Sigmoid colon (tissue), 4 donors: Measurements from ENCODE around the gene SNAI3.

Source experiments
- CTCF ChIP-seq, 4 experiments: fragments of 450-650 bp in 3 of 4; fragments of 200-600 bp in 1 of 4; IDR thresholded peaks; one replicate each; pipeline ENCODE4 v1.5.1; 2016 to 2019; ENCODE audit warnings: antibody characterized with exemption in 4 of 4, mild to moderate bottlenecking in 3 of 4, moderate library complexity in 2 of 4
- POLR2A ChIP-seq, 2 donors: fragments of 450-650 bp; IDR thresholded peaks; one replicate each; pipeline ENCODE4 v1.6.1; 2016; ENCODE audit warnings: antibody characterized with exemption in 2 of 2, mild to moderate bottlenecking in 2 of 2, moderate library complexity in 2 of 2
- POLR2AphosphoS5 ChIP-seq, 4 donors: sonication (generic); formaldehyde crosslinking; IDR thresholded peaks; one replicate each; pipeline ENCODE4 v1.6.1; 2017; ENCODE audit warnings: antibody characterized with exemption in 4 of 4

GRCh38 chr16:88645455-88645854 is 40.9 kb downstream of the SNAI3 start:
- TF ChIP-seq POLR2AphosphoS5 (IDR thresholded peaks at IDR 0.05) (no peak), CTCF (IDR thresholded peaks at IDR 0.05) (no peak), POLR2A (IDR thresholded peaks at IDR 0.05) (no peak)
